Measurements from ENCODE around the gene D2HGDH. TPM values are rescaled to one million over a fixed set of nuclear protein-coding genes. Genes with fewer than 3 reads are reported as not detected.
"Not testable (repeated sequence)": the region's sequence is repeated elsewhere in the genome, so short reads cannot be mapped to it uniquely, and the experiment has no call there.

Gene D2HGDH
- total and polyA plus RNA-seq, 2 donors = 6.4 to 51.0 TPM

DNA sequence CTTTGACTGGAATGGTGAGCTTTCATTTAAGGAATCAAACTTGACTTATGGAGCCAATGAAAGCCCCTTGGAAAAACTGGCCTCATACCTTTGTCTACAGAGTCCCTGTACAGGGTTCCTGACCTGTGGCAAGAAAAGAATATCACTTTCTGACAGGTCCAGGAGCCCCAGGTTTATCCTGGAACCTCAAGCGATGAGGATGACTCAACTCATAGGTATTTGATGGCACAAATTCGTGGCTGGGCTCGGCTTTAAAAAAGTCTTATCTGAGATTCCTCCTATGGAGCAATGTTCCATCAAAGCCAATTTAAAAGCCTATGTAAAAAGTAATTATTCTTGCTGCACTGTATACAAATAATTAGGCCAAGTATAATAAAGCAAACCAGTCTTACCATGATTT, 57.0 kb downstream of the D2HGDH start:
- not testable (repeated sequence) for H3K27ac ChIP-seq (ENCODE audit: low read depth in 1 of 2, low read length in 1 of 2); H3K4me1 ChIP-seq (ENCODE audit: control insufficient read depth in 2 of 2, insufficient read depth in 2 of 2, low read length in 2 of 2); H3K27me3 ChIP-seq (ENCODE audit: control insufficient read depth in 2 of 2, insufficient read depth in 1 of 2, low read length in 1 of 2); H3K36me3 ChIP-seq (ENCODE audit: control insufficient read depth in 2 of 2, insufficient read depth in 2 of 2, low read length in 1 of 2); H3K4me3 ChIP-seq (ENCODE audit: low read length in 2 of 2); DNase-seq (ENCODE audit: low read depth in 6 of 9, low spot score in 9 of 9); H3K9me3 ChIP-seq (ENCODE audit: control insufficient read depth in 2 of 2, insufficient read depth in 1 of 2, low read length in 1 of 2)
- 95% methylated on average over 3 of the region's 3 CpGs for WGBS

- no peak for DNase-seq (ENCODE audit: low read depth in 6 of 9, low spot score in 9 of 9)
- H3K27ac ChIP-seq (ENCODE audit: low read depth in 1 of 2, low read length in 1 of 2) = no peak overlapping the region
- H3K36me3 ChIP-seq (ENCODE audit: control insufficient read depth in 2 of 2, insufficient read depth in 2 of 2, low read length in 1 of 2) = no peaks in the 10 kb centered on the region
- no peaks in the 10 kb centered on the region for H3K9me3 ChIP-seq (ENCODE audit: control insufficient read depth in 2 of 2, insufficient read depth in 1 of 2, low read length in 1 of 2)
- H3K4me3 ChIP-seq (ENCODE audit: low read length in 2 of 2) = no peak overlapping the region
- 97% methylated on average over 5 of the region's 5 CpGs for WGBS
- no peaks in the 10 kb centered on the region for H3K27me3 ChIP-seq (ENCODE audit: control insufficient read depth in 2 of 2, insufficient read depth in 1 of 2, low read length in 1 of 2)
- H3K4me1 ChIP-seq (ENCODE audit: control insufficient read depth in 2 of 2, insufficient read depth in 2 of 2, low read length in 2 of 2) = peaks cover 0 to 6% of the 10 kb centered on the region in 2 donors
These were observed 59.0 kb downstream of the D2HGDH start for GRCh38 chr2:241793385-241793784.

DNA sequence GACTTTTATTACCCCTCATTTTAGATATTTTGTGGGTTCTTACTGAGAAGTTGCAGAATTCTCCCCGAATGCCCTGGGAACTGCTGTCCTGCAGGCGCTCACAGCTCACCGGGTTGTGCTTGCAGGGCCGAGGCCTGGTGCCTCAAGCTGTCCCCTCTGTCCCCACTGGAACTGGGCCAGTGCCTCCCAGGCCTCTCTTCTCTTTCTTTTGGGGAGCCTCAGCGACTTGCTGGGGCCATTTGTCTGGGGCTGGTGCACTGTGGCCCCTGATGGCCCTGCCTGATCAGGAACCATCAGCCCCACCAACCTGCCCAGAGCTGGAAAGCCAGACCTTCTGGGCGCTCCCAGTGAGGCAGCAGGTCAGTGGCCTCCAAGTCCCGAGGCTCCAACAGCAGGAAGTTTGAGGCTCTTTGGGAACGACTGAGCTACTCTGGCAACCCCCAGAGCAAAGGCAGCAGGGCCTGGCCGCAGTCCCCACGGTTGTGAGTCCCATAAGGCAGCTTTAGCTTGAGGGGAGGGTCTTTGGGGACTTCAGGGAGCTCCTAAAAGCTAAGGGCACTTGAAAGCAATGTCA, 59.9 kb downstream of the D2HGDH start:
- DNase-seq (ENCODE audit: low read depth in 6 of 9, low spot score in 9 of 9) = no peak
- no peak overlapping the region for H3K4me3 ChIP-seq (ENCODE audit: low read length in 2 of 2)
- no peaks in the 10 kb centered on the region for H3K9me3 ChIP-seq (ENCODE audit: control insufficient read depth in 2 of 2, insufficient read depth in 1 of 2, low read length in 1 of 2)
- no peaks in the 10 kb centered on the region for H3K36me3 ChIP-seq (ENCODE audit: control insufficient read depth in 2 of 2, insufficient read depth in 2 of 2, low read length in 1 of 2)
- no peak overlapping the region for H3K27ac ChIP-seq (ENCODE audit: low read depth in 1 of 2, low read length in 1 of 2)
- WGBS = 94% methylated on average over 10 of the region's 10 CpGs
- peaks cover 0 to 6% of the 10 kb centered on the region in 2 donors for H3K4me1 ChIP-seq (ENCODE audit: control insufficient read depth in 2 of 2, insufficient read depth in 2 of 2, low read length in 2 of 2)
- H3K27me3 ChIP-seq (ENCODE audit: control insufficient read depth in 2 of 2, insufficient read depth in 1 of 2, low read length in 1 of 2) = no peaks in the 10 kb centered on the region

DNA sequence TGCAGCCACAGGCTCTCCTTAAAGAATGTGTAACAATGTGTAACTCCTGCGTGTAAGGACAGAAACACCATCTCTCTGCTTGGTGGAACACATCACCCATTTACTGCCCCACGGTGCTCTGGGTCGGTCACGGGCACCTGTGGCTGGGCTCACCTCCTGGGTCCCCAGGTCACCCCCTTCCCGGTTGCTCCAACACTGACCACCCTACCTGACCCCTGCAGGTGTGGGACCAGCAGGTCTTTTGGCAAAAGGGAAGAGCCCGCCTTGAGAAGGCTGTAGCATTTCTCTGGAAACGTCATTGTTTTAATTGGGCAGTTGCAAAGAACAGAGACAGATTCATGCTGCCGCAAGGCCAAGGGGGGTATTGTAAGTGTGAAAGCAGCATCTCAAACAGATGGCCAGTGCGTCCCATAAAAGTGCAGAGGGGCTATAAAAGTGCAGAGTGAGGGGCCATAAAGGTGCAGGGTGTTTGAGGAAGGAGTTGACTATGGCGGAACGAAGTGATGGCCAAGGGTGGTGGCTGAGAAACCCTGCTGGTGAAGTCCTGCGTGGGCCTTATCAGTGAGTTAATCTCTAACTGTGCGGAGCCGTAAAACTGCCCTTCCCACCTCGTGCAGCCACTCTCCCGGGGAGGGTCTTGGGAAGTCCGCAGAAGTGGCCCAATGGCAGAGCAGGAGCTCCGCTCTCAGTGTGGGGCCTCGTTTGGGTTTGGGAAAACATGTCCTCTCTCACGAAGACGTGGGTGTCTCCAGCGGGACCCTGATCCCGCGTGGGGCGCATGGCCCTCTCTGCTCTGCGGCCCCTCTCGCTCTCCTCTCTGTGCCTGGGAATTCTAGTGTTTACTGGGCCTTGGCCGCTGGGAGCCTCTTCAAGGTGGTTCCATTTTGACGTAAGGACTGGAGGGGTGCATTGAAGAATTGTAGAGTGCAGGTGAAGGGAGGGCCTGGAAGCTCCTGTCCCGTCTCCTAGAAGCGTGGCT, 60.9 kb downstream of the D2HGDH start:
- H3K27me3 ChIP-seq (ENCODE audit: control insufficient read depth in 2 of 2, insufficient read depth in 1 of 2, low read length in 1 of 2) = no peaks in the 10 kb centered on the region
- no peaks in the 10 kb centered on the region for H3K9me3 ChIP-seq (ENCODE audit: control insufficient read depth in 2 of 2, insufficient read depth in 1 of 2, low read length in 1 of 2)
- no peak overlapping the region for H3K4me3 ChIP-seq (ENCODE audit: low read length in 2 of 2)
- DNase-seq (ENCODE audit: low read depth in 6 of 9, low spot score in 9 of 9) = no peak
- no peak overlapping the region for H3K27ac ChIP-seq (ENCODE audit: low read depth in 1 of 2, low read length in 1 of 2)
- peaks cover 0 to 6% of the 10 kb centered on the region in 2 donors for H3K4me1 ChIP-seq (ENCODE audit: control insufficient read depth in 2 of 2, insufficient read depth in 2 of 2, low read length in 2 of 2)
- H3K36me3 ChIP-seq (ENCODE audit: control insufficient read depth in 2 of 2, insufficient read depth in 2 of 2, low read length in 1 of 2) = no peaks in the 10 kb centered on the region
- 93% methylated on average over 31 of the region's 31 CpGs for WGBS

- Histone ChIP-seq H3K9me3 (ENCODE audit: control insufficient read depth in 2 of 2, insufficient read depth in 1 of 2, low read length in 1 of 2) (no peaks in the 10 kb centered on the region), H3K36me3 (ENCODE audit: control insufficient read depth in 2 of 2, insufficient read depth in 2 of 2, low read length in 1 of 2) (no peaks in the 10 kb centered on the region), H3K27me3 (ENCODE audit: control insufficient read depth in 2 of 2, insufficient read depth in 1 of 2, low read length in 1 of 2) (no peaks in the 10 kb centered on the region), H3K4me1 (ENCODE audit: control insufficient read depth in 2 of 2, insufficient read depth in 2 of 2, low read length in 2 of 2) (peaks cover 0 to 6% of the 10 kb centered on the region in 2 donors), H3K4me3 (ENCODE audit: low read length in 2 of 2) (no peak overlapping the region), H3K27ac (ENCODE audit: low read depth in 1 of 2, low read length in 1 of 2) (no peak overlapping the region)
- 98% methylated on average over 13 of the region's 13 CpGs for WGBS
- DNase-seq (ENCODE audit: low read depth in 6 of 9, low spot score in 9 of 9) = no peak
These were observed 61.8 kb downstream of the D2HGDH start for GRCh38 chr2:241796209-241796608.

DNA sequence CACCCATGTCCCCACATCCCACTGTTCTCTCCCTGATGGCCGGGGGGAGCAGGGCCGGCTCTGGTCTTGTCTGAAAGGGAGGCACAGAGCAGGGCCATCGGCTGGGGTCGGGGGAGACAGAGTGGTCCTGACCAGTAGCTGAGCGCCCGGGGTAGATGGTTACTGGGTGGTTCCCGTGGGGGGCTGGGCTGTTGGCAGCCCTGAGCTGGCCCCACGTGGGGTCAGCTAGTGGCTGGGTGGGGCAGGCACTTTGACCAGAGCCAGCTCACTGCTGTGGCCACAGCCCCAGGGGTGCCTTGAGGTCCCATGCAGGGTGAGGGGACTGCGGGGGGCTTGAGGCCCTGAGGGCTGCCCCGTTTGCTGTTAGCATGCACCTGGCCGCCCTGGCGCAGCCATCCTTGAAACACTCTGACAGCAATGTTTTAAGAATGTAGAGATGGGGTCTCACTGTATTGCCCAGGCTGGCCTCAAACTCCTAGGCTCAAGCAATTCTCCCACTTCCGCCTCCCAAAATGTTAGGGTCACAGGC, 62.2 kb downstream of the D2HGDH start:
- H3K27ac ChIP-seq (ENCODE audit: low read depth in 1 of 2, low read length in 1 of 2) = no peak overlapping the region
- H3K27me3 ChIP-seq (ENCODE audit: control insufficient read depth in 2 of 2, insufficient read depth in 1 of 2, low read length in 1 of 2) = peaks cover 0 to 2% of the 10 kb centered on the region in 2 donors
- no peak for DNase-seq (ENCODE audit: low read depth in 6 of 9, low spot score in 9 of 9)
- no peaks in the 10 kb centered on the region for H3K9me3 ChIP-seq (ENCODE audit: control insufficient read depth in 2 of 2, insufficient read depth in 1 of 2, low read length in 1 of 2)
- no peaks in the 10 kb centered on the region for H3K36me3 ChIP-seq (ENCODE audit: control insufficient read depth in 2 of 2, insufficient read depth in 2 of 2, low read length in 1 of 2)
- WGBS = 97% methylated on average over 13 of the region's 13 CpGs
- H3K4me3 ChIP-seq (ENCODE audit: low read length in 2 of 2) = no peak overlapping the region
- peaks cover 0 to 6% of the 10 kb centered on the region in 2 donors for H3K4me1 ChIP-seq (ENCODE audit: control insufficient read depth in 2 of 2, insufficient read depth in 2 of 2, low read length in 2 of 2)

DNA sequence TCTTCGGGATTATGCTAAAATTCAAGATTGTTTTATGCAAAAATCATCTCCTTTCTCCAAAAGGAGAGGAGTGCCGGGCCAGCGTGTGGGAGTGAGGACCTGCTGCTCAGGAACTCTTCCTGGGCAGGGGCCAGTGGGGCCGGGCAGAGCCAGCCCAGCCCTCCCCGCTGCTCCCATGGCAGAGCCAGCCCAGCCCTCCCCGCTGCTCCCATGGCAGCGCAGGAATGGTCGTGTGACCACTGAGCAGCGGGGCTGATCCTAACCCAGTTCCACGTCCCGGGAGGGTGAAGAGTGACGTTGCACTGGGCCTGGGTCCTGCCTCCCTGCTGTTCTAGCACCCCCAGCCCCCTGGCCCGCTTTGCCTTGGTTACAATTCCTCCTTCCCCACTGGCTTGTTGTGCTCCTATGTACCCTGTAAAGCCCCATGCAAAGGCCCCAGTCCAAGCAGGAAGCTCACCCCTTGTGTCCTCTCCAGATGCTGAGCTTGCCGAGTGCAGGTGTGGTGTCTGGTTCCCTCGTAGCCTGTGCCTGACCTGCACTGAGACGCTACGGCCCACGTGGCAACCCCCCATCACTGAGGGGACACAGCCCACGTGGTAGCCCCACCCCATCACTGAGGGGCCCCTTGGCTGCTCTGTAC, 63.1 kb downstream of the D2HGDH start:
- no peak for DNase-seq (ENCODE audit: low read depth in 6 of 9, low spot score in 9 of 9)
- H3K36me3 ChIP-seq (ENCODE audit: control insufficient read depth in 2 of 2, insufficient read depth in 2 of 2, low read length in 1 of 2) = no peaks in the 10 kb centered on the region
- peaks cover 0 to 7% of the 10 kb centered on the region in 2 donors for H3K4me1 ChIP-seq (ENCODE audit: control insufficient read depth in 2 of 2, insufficient read depth in 2 of 2, low read length in 2 of 2)
- no peaks in the 10 kb centered on the region for H3K9me3 ChIP-seq (ENCODE audit: control insufficient read depth in 2 of 2, insufficient read depth in 1 of 2, low read length in 1 of 2)
- WGBS = 91% methylated on average over 19 of the region's 19 CpGs
- H3K27ac ChIP-seq (ENCODE audit: low read depth in 1 of 2, low read length in 1 of 2) = no peak overlapping the region
- peaks cover 0 to 7% of the 10 kb centered on the region in 2 donors for H3K27me3 ChIP-seq (ENCODE audit: control insufficient read depth in 2 of 2, insufficient read depth in 1 of 2, low read length in 1 of 2)
- H3K4me3 ChIP-seq (ENCODE audit: low read length in 2 of 2) = no peak overlapping the region

- no peaks in the 10 kb centered on the region for H3K36me3 ChIP-seq (ENCODE audit: control insufficient read depth in 2 of 2, insufficient read depth in 2 of 2, low read length in 1 of 2)
- no peak for DNase-seq (ENCODE audit: low read depth in 6 of 9, low spot score in 9 of 9)
- peaks cover 0 to 12% of the 10 kb centered on the region in 2 donors for H3K4me1 ChIP-seq (ENCODE audit: control insufficient read depth in 2 of 2, insufficient read depth in 2 of 2, low read length in 2 of 2)
- H3K4me3 ChIP-seq (ENCODE audit: low read length in 2 of 2) = no peak overlapping the region
- no peak overlapping the region for H3K27ac ChIP-seq (ENCODE audit: low read depth in 1 of 2, low read length in 1 of 2)
- H3K27me3 ChIP-seq (ENCODE audit: control insufficient read depth in 2 of 2, insufficient read depth in 1 of 2, low read length in 1 of 2) = peaks cover 0 to 13% of the 10 kb centered on the region in 2 donors
- no peaks in the 10 kb centered on the region for H3K9me3 ChIP-seq (ENCODE audit: control insufficient read depth in 2 of 2, insufficient read depth in 1 of 2, low read length in 1 of 2)
- WGBS = 90% methylated on average over 14 of the region's 14 CpGs
These were observed 63.7 kb downstream of the D2HGDH start for GRCh38 chr2:241798081-241798630.
